GM23338 (cell line): Measurements from ENCODE around the gene FNDC10. TPM values are rescaled to one million over a fixed set of nuclear protein-coding genes. Genes with fewer than 3 reads are reported as not detected.

Experiments used
- ATAC-seq: fragments of 200-7000 bp; cut with Tn5 transposase; 3 replicates; pipeline ENCODE4 v1.9.1; 2020
- DNase-seq: peaks from one replicate; pipeline ENCODE4 v3.0.0-alpha.2; 2015; ENCODE audit warnings: low spot score
- H2AFZ ChIP-seq: fragments of 200-600 bp; sonication (generic); 2 replicates; pipeline ENCODE4 v1.8.0; 2016; ENCODE audit warnings: antibody characterized with exemption, mild to moderate bottlenecking, moderate library complexity
- H3F3A ChIP-seq: fragments of 200-600 bp; sonication (generic); replicated peaks from 2 replicates; pipeline ENCODE4 v1.8.0; 2017; ENCODE audit warnings: antibody characterized with exemption, mixed run types, low read depth
- H3K27ac ChIP-seq: fragments of 200-600 bp; sonication (generic); 2 replicates; pipeline ENCODE4 v1.6.1; 2016; ENCODE audit warnings: low read depth
- H3K27me3 ChIP-seq: fragments of 200-600 bp; sonication (generic); 2 replicates; pipeline ENCODE4 v1.8.0; 2016; ENCODE audit warnings: mild to moderate bottlenecking, mixed run types, moderate library complexity; ENCODE audit not compliant: insufficient read depth
- H3K36me3 ChIP-seq: fragments of 200-600 bp; sonication (generic); 2 replicates; pipeline ENCODE4 v1.8.0; 2016; ENCODE audit warnings: mild to moderate bottlenecking; ENCODE audit not compliant: insufficient read depth
- H3K4me1 ChIP-seq: fragments of 200-600 bp; sonication (generic); 2 replicates; pipeline ENCODE4 v1.8.0; 2016; ENCODE audit warnings: mild to moderate bottlenecking, moderate library complexity; ENCODE audit not compliant: insufficient read depth
- H3K4me2 ChIP-seq: fragments of 200-600 bp; sonication (generic); 2 replicates; pipeline ENCODE4 v1.7.1; 2017; ENCODE audit warnings: mixed run types
- H3K4me3 ChIP-seq: fragments of 200-600 bp; sonication (generic); 2 replicates; pipeline ENCODE4 v1.6.1; 2016; ENCODE audit warnings: mixed run types
- H3K79me2 ChIP-seq: fragments of 200-600 bp; sonication (generic); replicated peaks from 2 replicates; pipeline ENCODE4 v1.8.0; 2017; ENCODE audit warnings: mild to moderate bottlenecking; ENCODE audit not compliant: insufficient read depth
- H3K9me2 ChIP-seq: fragments of 200-600 bp; sonication (generic); 2 replicates; pipeline ENCODE4 v1.8.0; 2017; ENCODE audit not compliant: insufficient read depth
- H4K20me1 ChIP-seq: fragments of 200-600 bp; sonication (generic); replicated peaks from 2 replicates; pipeline ENCODE4 v1.8.0; 2017; ENCODE audit warnings: mild to moderate bottlenecking; ENCODE audit not compliant: insufficient read depth
- H3K27ac Mint-ChIP-seq: 2 replicates; pipeline ENCODE4 v1.8.0; 2020; ENCODE audit warnings: inconsistent platforms, mild to moderate bottlenecking, moderate library complexity, mixed read lengths
- H3K27me3 Mint-ChIP-seq: 3 replicates; pipeline ENCODE4 v1.8.0; 2022; ENCODE audit warnings: low read depth, mild to moderate bottlenecking, moderate library complexity, mixed read lengths, inconsistent platforms; ENCODE audit not compliant: insufficient read depth, poor library complexity
- H3K36me3 Mint-ChIP-seq: 3 replicates; pipeline ENCODE4 v1.8.0; 2021; ENCODE audit warnings: low read depth, mild to moderate bottlenecking, inconsistent platforms, moderate library complexity, mixed read lengths
- H3K4me1 Mint-ChIP-seq: 3 replicates; pipeline ENCODE4 v1.8.0; 2020; ENCODE audit warnings: mild to moderate bottlenecking, inconsistent platforms, mixed read lengths
- H3K4me3 Mint-ChIP-seq: 3 replicates; pipeline ENCODE4 v1.8.0; 2021; ENCODE audit warnings: moderate library complexity, mild to moderate bottlenecking, inconsistent platforms, mixed read lengths
- H3K9me3 Mint-ChIP-seq: 3 replicates; pipeline ENCODE4 v1.8.0; 2020; ENCODE audit warnings: moderate library complexity, mild to moderate bottlenecking, inconsistent platforms, mixed read lengths
- CTCF ChIP-seq, 2 experiments: fragments of 200-600 bp in 1 of 2; sonication (generic) in 1 of 2; conservative IDR thresholded peaks; 2 replicates each; pipeline versions ENCODE4 v1.5.1 to v1.6.1; 2016 to 2017; ENCODE audit warnings: antibody characterized with exemption in 2 of 2, low read depth in 2 of 2, mild to moderate bottlenecking in 2 of 2, moderate library complexity in 1 of 2
- ETS1 ChIP-seq: IDR thresholded peaks from 2 replicates; pipeline ENCODE4 v1.6.1; 2016; ENCODE audit warnings: antibody characterized with exemption
- EZH2 ChIP-seq: fragments of 200-600 bp; sonication (generic); IDR thresholded peaks from one replicate; pipeline ENCODE4 v1.8.0; 2017; ENCODE audit warnings: antibody characterized with exemption, mild to moderate bottlenecking, low read depth; ENCODE audit not compliant: unreplicated experiment
- EZH2phosphoT487 ChIP-seq: fragments of 200-600 bp; sonication (generic); IDR thresholded peaks from one replicate; pipeline ENCODE4 v1.8.1; 2018; ENCODE audit warnings: antibody characterized with exemption; ENCODE audit not compliant: unreplicated experiment
- JUNB ChIP-seq: IDR thresholded peaks from one replicate; pipeline ENCODE4 v1.6.1; 2016; ENCODE audit warnings: antibody characterized with exemption; ENCODE audit not compliant: unreplicated experiment
- NANOG ChIP-seq: IDR thresholded peaks from 2 replicates; pipeline ENCODE4 v1.6.1; 2016; ENCODE audit warnings: antibody characterized with exemption, borderline replicate concordance
- POLR2AphosphoS5 ChIP-seq: IDR thresholded peaks from 2 replicates; pipeline ENCODE4 v1.6.1; 2016; ENCODE audit warnings: antibody characterized with exemption, low read depth
- REST ChIP-seq: IDR thresholded peaks from one replicate; pipeline ENCODE4 v1.6.1; 2018; ENCODE audit warnings: antibody characterized with exemption; ENCODE audit not compliant: unreplicated experiment
- STAT1 ChIP-seq: IDR thresholded peaks from one replicate; pipeline ENCODE4 v1.6.1; 2016; ENCODE audit warnings: antibody characterized with exemption; ENCODE audit not compliant: unreplicated experiment
- polyA plus RNA-seq: library from polyadenylated mRNA; unstranded; fragments of >200 nt; fragmentation: Nextera tagmentation; extraction: Ambion mirVana; gene quantifications from 2 replicates; pipeline ENCODE4 v1.2.1, GENCODE V29; 2016
- total RNA-seq: library from RNA; depleted of rRNA; stranded (reverse); fragments of >200 nt; shearing (Covaris generic); gene quantifications from 2 replicates; pipeline ENCODE4 v1.2.3, GENCODE V29; 2014

Gene FNDC10
- total and polyA plus RNA-seq, 2 experiments from 2014 or later = 7.7 to 15.1 TPM

GRCh38 chr1:1604374-1605033 lies 4.6 kb upstream of the FNDC10 start:
- Histone ChIP-seq H3K4me3 (no peak overlapping the region), H3K4me2 (no peak overlapping the region), H4K20me1 (no peaks in the 10 kb centered on the region), H3K27ac (no peak overlapping the region), H3K9me2 (no peaks in the 10 kb centered on the region), H2AFZ (no peak overlapping the region), H3K27me3 (peaks cover 17% of the 10 kb centered on the region), H3F3A (no peaks in the 10 kb centered on the region), H3K79me2 (no peaks in the 10 kb centered on the region), H3K36me3 (no peaks in the 10 kb centered on the region), H3K4me1 (no peaks in the 10 kb centered on the region; the same call in 1 of the 2 replicates)
- no peak for ATAC-seq
- TF ChIP-seq NANOG (no peak), ETS1 (no peak), CTCF (conservative IDR thresholded peaks at IDR 0.05; ENCODE audit: low read depth in 2 of 2) (no peak), JUNB (no peak)
- peaks cover 30% of the 10 kb centered on the region for H3K27me3 Mint-ChIP-seq
- H3K27ac Mint-ChIP-seq = no peak overlapping the region
- no peaks in the 10 kb centered on the region; the same call in 2 of the 3 replicates for H3K4me1 Mint-ChIP-seq
- no peaks in the 10 kb centered on the region for H3K9me3 Mint-ChIP-seq
- no peak overlapping the region for H3K4me3 Mint-ChIP-seq
- DNase-seq = no peak
- H3K36me3 Mint-ChIP-seq = no peaks in the 10 kb centered on the region

- no peak overlapping the region for H3K4me2 ChIP-seq
- H3K4me3 ChIP-seq = no peak overlapping the region
- Mint-ChIP-seq H3K36me3 (no peaks in the 10 kb centered on the region), H3K27me3 (peaks cover 36% of the 10 kb centered on the region), H3K27ac (no peak overlapping the region), H3K9me3 (no peaks in the 10 kb centered on the region), H3K4me1 (peaks cover 3% of the 10 kb centered on the region; the same call in 2 of the 3 replicates), H3K4me3 (no peak overlapping the region)
- ATAC-seq (no peak), DNase-seq (no peak)
- no peaks in the 10 kb centered on the region for H3K79me2 ChIP-seq
- no peaks in the 10 kb centered on the region for H3K36me3 ChIP-seq
- H3K27ac ChIP-seq = no peak overlapping the region
- no peak overlapping the region for H2AFZ ChIP-seq
- no peaks in the 10 kb centered on the region; the same call in 1 of the 2 replicates for H3K4me1 ChIP-seq
- H3K27me3 ChIP-seq = peaks cover 23% of the 10 kb centered on the region
- H3K9me2 ChIP-seq = no peaks in the 10 kb centered on the region
- H4K20me1 ChIP-seq = no peaks in the 10 kb centered on the region
- peaks cover 2% of the 10 kb centered on the region; the same call in 1 of the 2 replicates for H3F3A ChIP-seq
- TF ChIP-seq NANOG = no peak
- no peak for TF ChIP-seq CTCF (conservative IDR thresholded peaks at IDR 0.05; ENCODE audit: low read depth in 2 of 2)
- no peak for TF ChIP-seq REST
- no peak for TF ChIP-seq EZH2
- no peak for TF ChIP-seq POLR2AphosphoS5
- no peak for TF ChIP-seq EZH2phosphoT487
- TF ChIP-seq JUNB = no peak
- no peak for TF ChIP-seq STAT1
These were observed 3.9 kb upstream of the FNDC10 start for GRCh38 chr1:1603671-1604373.
